ENCODE data around the gene MILR1.

MILR1 gene

GRCh38 chr17:64508683-64509082, 59.8 kb downstream of the MILR1 start (continued):
- TF ChIP-seq, protein P1, sequence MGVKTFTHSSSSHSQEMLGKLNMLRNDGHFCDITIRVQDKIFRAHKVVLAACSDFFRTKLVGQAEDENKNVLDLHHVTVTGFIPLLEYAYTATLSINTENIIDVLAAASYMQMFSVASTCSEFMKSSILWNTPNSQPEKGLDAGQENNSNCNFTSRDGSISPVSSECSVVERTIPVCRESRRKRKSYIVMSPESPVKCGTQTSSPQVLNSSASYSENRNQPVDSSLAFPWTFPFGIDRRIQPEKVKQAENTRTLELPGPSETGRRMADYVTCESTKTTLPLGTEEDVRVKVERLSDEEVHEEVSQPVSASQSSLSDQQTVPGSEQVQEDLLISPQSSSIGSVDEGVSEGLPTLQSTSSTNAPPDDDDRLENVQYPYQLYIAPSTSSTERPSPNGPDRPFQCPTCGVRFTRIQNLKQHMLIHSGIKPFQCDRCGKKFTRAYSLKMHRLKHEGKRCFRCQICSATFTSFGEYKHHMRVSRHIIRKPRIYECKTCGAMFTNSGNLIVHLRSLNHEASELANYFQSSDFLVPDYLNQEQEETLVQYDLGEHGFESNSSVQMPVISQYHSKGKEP (tag by site-specific recombination; IDR thresholded peaks at IDR 0.05), result no peak
- TF ChIP-seq ZNF777 (tag by site-specific recombination; IDR thresholded peaks at IDR 0.05; ENCODE audit: borderline replicate concordance) (no peak), ZNF223 (tag by site-specific recombination; IDR thresholded peaks at IDR 0.05) (no peak)

DNA sequence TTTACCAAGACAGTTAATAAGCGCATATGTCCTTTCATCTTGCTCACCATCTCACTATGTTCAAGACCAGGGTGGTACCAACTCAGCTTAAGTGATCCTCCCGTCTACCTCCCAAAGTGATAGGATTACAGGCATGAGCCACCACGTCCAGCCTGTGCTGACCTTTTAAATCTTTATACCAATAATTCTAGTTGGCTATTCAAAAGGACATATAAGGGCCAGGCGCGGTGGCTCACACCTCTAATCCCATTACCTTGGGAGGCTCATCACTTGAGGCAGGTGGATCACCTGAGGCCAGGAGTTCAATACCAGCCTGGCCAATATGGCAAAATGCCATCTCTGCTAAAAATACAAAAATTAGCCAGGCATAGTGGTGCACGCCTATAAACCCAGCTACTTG, 60.3 kb downstream of the MILR1 start:
- Histone ChIP-seq H3K36me3 (ENCODE audit: control insufficient read depth in 2 of 2, insufficient read depth in 1 of 2, low read length in 2 of 2) (peaks cover 38 to 64% of the 10 kb centered on the region in 2 experiments), H3K4me1 (ENCODE audit: control insufficient read depth, insufficient read depth, low read length) (0 out of 2 replicates have a peak, but pooled peaks cover 4% of the 10 kb centered on the region), H3K9me3 (ENCODE audit: control insufficient read depth, insufficient read depth, low read depth, low read length) (no peaks in the 10 kb centered on the region), H3K4me3 (ENCODE audit: low read depth, low read length) (no peak overlapping the region), H3K27ac (ENCODE audit: extremely low read depth, low read depth, low read length) (no peak overlapping the region)
- TF ChIP-seq, protein P2, sequence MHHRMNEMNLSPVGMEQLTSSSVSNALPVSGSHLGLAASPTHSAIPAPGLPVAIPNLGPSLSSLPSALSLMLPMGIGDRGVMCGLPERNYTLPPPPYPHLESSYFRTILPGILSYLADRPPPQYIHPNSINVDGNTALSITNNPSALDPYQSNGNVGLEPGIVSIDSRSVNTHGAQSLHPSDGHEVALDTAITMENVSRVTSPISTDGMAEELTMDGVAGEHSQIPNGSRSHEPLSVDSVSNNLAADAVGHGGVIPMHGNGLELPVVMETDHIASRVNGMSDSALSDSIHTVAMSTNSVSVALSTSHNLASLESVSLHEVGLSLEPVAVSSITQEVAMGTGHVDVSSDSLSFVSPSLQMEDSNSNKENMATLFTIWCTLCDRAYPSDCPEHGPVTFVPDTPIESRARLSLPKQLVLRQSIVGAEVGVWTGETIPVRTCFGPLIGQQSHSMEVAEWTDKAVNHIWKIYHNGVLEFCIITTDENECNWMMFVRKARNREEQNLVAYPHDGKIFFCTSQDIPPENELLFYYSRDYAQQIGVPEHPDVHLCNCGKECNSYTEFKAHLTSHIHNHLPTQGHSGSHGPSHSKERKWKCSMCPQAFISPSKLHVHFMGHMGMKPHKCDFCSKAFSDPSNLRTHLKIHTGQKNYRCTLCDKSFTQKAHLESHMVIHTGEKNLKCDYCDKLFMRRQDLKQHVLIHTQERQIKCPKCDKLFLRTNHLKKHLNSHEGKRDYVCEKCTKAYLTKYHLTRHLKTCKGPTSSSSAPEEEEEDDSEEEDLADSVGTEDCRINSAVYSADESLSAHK (tag by site-specific recombination; IDR thresholded peaks at IDR 0.05), result no peak
- TF ChIP-seq ZNF350 (tag by site-specific recombination; IDR thresholded peaks at IDR 0.05) (no peak), ZNF585B (tag by site-specific recombination; IDR thresholded peaks at IDR 0.05) (no peak), ZNF24 (tag by site-specific recombination; IDR thresholded peaks at IDR 0.05) (no peak), ZNF174 (tag by site-specific recombination; IDR thresholded peaks at IDR 0.05) (no peak), ZNF521 (tag by site-specific recombination; IDR thresholded peaks at IDR 0.05) (no peak), ZNF843 (tag by site-specific recombination; IDR thresholded peaks at IDR 0.05) (no peak), ZNF610 (tag by site-specific recombination; IDR thresholded peaks at IDR 0.05; ENCODE audit: borderline replicate concordance) (no peak), YY2 (tag by site-specific recombination; IDR thresholded peaks at IDR 0.05) (no peak), ZNF514 (tag by site-specific recombination; IDR thresholded peaks at IDR 0.05) (no peak), ZNF747 (tag by site-specific recombination; IDR thresholded peaks at IDR 0.05) (no peak), RBAK (tag by site-specific recombination; IDR thresholded peaks at IDR 0.05) (no peak)
- POLR2A ChIA-PET, result no interaction called here
- CTCF ChIA-PET, result interaction anchor here (0.7 kb wide), 1 partner anchor 90 kb away, joined by 5 read pairs; no protein-coding TSS in a partner anchor

DNA sequence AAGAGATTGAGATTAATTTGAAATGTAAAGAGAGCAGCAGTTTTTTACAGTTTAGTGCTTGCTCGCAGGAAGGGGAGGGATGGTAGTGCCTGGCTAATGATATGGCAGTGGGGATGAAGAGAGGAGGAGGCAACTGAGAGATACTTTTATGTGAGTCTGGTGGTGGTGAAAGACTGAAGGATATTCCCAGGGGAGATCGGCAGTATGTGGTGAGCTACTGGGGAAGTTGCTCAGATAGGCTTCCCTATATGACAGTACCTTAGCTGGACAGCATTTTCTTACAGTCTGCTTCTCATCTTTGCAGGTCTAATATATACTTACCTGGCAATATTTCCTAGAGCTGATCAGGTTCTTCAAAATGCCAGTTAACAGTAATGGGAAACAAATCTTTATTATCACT, 66.5 kb downstream of the MILR1 start:
- ChIA-PET CTCF (interaction anchor here (1.0 kb wide), 1 partner anchor 97 kb away, joined by 8 read pairs; no protein-coding TSS in a partner anchor), POLR2A (interaction anchor here (1.7 to 1.8 kb wide), 2 partner anchors 8 to 10 kb away, joined by 5 to 18 read pairs; partner anchors contain the start of genes CEP95 and DDX5)
- Histone ChIP-seq H3K36me3 (ENCODE audit: control insufficient read depth in 2 of 2, insufficient read depth in 1 of 2, low read length in 2 of 2) (peaks cover 71 to 98% of the 10 kb centered on the region in 2 experiments), H3K27ac (ENCODE audit: extremely low read depth, low read depth, low read length) (no peak overlapping the region), H3K4me1 (ENCODE audit: control insufficient read depth, insufficient read depth, low read length) (no peaks in the 10 kb centered on the region), H3K4me3 (ENCODE audit: low read depth, low read length) (no peak overlapping the region), H3K9me3 (ENCODE audit: control insufficient read depth, insufficient read depth, low read depth, low read length) (no peaks in the 10 kb centered on the region)
- TF ChIP-seq, protein P3, sequence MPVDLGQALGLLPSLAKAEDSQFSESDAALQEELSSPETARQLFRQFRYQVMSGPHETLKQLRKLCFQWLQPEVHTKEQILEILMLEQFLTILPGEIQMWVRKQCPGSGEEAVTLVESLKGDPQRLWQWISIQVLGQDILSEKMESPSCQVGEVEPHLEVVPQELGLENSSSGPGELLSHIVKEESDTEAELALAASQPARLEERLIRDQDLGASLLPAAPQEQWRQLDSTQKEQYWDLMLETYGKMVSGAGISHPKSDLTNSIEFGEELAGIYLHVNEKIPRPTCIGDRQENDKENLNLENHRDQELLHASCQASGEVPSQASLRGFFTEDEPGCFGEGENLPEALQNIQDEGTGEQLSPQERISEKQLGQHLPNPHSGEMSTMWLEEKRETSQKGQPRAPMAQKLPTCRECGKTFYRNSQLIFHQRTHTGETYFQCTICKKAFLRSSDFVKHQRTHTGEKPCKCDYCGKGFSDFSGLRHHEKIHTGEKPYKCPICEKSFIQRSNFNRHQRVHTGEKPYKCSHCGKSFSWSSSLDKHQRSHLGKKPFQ (tag by site-specific recombination; IDR thresholded peaks at IDR 0.05), result no peak
- TF ChIP-seq SP7 (tag by site-specific recombination; IDR thresholded peaks at IDR 0.05), result 0 out of 2 replicates have a peak, but pooled peaks have one; percentile 14
